Measurements from ENCODE around the gene C1QL1. TPM values are rescaled to one million over a fixed set of nuclear protein-coding genes. Genes with fewer than 3 reads are reported as not detected.
A peak's percentile ranks its signal among the peaks of the same experiment; 100 is the strongest.

The C1QL1 gene
- total and polyA plus RNA-seq, 2 experiments from 2014 or later: 0.14 to 0.86 TPM

DNA sequence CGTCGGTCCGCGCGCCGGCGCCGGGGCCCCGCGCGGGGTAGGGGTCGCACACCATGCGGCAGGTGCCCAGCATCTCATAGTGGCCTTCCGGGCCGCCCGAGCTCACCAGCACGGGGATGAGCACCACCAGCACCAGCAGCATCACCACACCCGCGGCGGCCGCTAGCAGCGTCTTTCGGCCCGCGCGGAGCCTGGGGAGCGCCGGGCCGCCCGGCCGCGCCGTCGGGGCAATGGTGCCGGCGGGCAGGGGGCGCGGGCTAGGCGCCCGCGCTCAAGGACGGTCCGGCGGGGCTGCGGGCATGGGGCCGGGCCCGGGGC is 237 bp downstream of the C1QL1 start:
- TF ChIP-seq EZH2 (IDR thresholded peaks at IDR 0.05; ENCODE audit: insufficient read depth, poor library complexity, severe bottlenecking): no peak
- no peak for TF ChIP-seq EZH2phosphoT487 (IDR thresholded peaks at IDR 0.05; ENCODE audit: insufficient read depth, low read depth)
- H3K4me2 ChIP-seq (ENCODE audit: unreplicated experiment): no peak overlapping the region
- H3F3A ChIP-seq (ENCODE audit: insufficient read depth): peaks cover 14% of the 10 kb centered on the region; the same call in 1 of the 2 replicates
- H3K36me3 ChIP-seq (ENCODE audit: low read depth): no peaks in the 10 kb centered on the region
- H3K9me2 ChIP-seq (ENCODE audit: insufficient read depth): no peaks in the 10 kb centered on the region
- H3K9me3 ChIP-seq (ENCODE audit: low read depth): no peaks in the 10 kb centered on the region
- no peak for DNase-seq
- no peak overlapping the region for H2AFZ ChIP-seq
- no peaks in the 10 kb centered on the region for H4K20me1 ChIP-seq (ENCODE audit: insufficient read depth)
- peaks cover 24% of the 10 kb centered on the region for H3K27me3 ChIP-seq (replicated peaks; ENCODE audit: insufficient read depth)
- no peak overlapping the region for H3K27ac ChIP-seq
- no peak overlapping the region for H3K9ac ChIP-seq
- H3K4me3 ChIP-seq: no peak overlapping the region
- H3K4me1 ChIP-seq (ENCODE audit: insufficient read depth): peaks cover 12% of the 10 kb centered on the region
- in situ Hi-C loops (cut with MboI): no loop called here
- WGBS, 2 experiments (ENCODE audit: low coverage in 1 of 2, low lambda C conversion rate in 2 of 2, missing lambda C conversion rate in 2 of 2): 6 to 9% methylated on average over 10 to 33 of the region's 47 CpGs
- H3K79me2 ChIP-seq (ENCODE audit: insufficient read depth): no peaks in the 10 kb centered on the region

DNA sequence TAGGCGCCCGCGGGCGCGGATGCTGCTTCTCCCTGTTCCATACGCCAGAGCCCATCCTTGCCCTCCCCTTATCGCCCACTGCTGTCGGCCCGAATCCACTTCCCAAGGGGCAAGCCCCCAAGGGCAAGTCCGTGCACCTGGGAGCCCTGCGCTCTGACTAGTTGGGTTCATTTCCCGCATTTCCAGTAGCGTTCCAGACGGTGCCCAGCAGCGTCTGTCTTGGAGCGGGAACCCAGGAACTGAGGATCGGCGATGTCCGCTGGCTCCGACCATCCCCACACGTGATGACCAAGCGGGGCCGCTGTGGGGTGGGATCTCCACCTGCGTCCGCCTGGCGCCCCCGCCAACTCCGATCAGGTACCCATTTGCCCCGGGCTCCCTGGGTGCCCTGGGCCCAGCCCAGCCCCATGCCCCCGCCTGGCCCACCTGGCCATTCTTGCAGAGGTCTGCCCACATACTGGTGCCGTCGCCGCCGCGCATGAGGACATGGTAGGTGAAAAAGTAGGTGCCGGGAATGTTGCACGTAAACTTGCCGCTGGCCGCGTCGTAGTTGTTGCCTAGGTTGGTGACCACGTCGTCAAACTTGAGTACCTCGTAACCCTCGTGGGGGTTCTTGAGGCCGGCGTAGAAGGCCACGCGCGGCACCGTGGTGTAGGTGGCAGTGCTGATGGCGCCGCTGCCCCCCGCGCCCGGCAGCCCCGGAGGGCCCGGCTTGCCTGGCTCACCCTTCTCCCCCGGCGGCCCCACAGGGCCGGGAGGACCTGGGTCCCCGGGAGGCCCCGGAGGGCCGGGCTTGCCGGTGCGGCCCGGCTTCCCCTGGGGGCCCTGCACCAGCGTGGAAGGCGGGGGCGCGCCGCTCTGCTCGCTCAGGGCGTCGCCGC is 837 bp downstream of the C1QL1 start:
- Histone ChIP-seq H2AFZ (no peak overlapping the region), H3K9ac (no peak overlapping the region), H3K27ac (no peak overlapping the region), H3K9me2 (ENCODE audit: insufficient read depth) (no peaks in the 10 kb centered on the region), H3K4me2 (ENCODE audit: unreplicated experiment) (no peak overlapping the region), H3K4me1 (ENCODE audit: insufficient read depth) (peaks cover 6% of the 10 kb centered on the region), H3K79me2 (ENCODE audit: insufficient read depth) (no peaks in the 10 kb centered on the region), H3K27me3 (replicated peaks; ENCODE audit: insufficient read depth) (peaks cover 24% of the 10 kb centered on the region), H3K36me3 (ENCODE audit: low read depth) (no peaks in the 10 kb centered on the region), H4K20me1 (ENCODE audit: insufficient read depth) (no peaks in the 10 kb centered on the region), H3F3A (ENCODE audit: insufficient read depth) (0 out of 2 replicates have a peak, but pooled peaks cover 8% of the 10 kb centered on the region), H3K4me3 (no peak overlapping the region), H3K9me3 (ENCODE audit: low read depth) (no peaks in the 10 kb centered on the region)
- in situ Hi-C loops (cut with MboI): no loop called here
- DNase-seq: no peak
- TF ChIP-seq EZH2phosphoT487 (IDR thresholded peaks at IDR 0.05; ENCODE audit: insufficient read depth, low read depth): 0 out of 2 replicates have a peak, but pooled peaks have one; percentile 46
- TF ChIP-seq EZH2 (IDR thresholded peaks at IDR 0.05; ENCODE audit: insufficient read depth, poor library complexity, severe bottlenecking): peak; percentile 67
- whole genome bisulfite sequencing, 2 experiments (ENCODE audit: low coverage in 1 of 2, low lambda C conversion rate in 2 of 2, missing lambda C conversion rate in 2 of 2): 5 to 11% methylated on average over 52 to 59 of the region's 76 CpGs

DNA sequence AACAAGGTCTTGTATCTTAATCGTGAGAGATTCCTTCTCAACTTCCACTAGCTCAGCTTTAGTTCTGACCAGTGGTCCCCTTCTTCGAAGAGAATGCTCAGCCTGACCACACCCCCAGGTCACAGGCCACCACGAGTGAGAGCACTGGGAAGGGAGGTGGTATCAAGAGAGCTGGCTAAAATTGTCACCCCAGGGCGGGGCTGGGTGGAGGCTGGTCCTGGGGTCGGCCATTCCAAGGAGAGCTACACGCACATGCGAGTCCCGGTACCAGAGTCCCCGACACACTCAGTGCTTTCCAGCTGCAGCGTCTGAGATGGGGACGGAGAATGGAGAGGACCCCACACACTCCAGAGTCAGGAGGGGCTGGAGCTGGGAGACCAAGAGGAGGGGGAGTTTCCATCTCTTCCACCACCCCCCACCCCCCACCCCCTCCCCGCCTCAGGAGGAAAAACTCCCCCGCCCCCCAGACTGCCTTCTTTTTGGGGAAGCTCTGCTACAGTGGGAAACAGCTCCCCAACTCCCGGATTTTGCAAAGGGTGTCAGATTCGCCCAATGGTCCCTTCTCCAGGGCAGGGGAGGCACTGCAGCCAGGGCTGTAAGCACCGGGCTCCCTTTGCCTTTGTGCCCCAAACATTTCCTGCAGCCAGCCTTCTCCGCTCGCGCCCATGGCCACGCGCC is 1.6 kb downstream of the C1QL1 start:
- H3K27me3 ChIP-seq (replicated peaks; ENCODE audit: insufficient read depth): peaks cover 24% of the 10 kb centered on the region
- H2AFZ ChIP-seq: no peak overlapping the region
- no peak overlapping the region for H3K27ac ChIP-seq
- H3K9me3 ChIP-seq (ENCODE audit: low read depth): no peaks in the 10 kb centered on the region
- no peak for DNase-seq
- H3F3A ChIP-seq (ENCODE audit: insufficient read depth): 0 out of 2 replicates have a peak, but pooled peaks cover 7% of the 10 kb centered on the region
- TF ChIP-seq EZH2phosphoT487 (IDR thresholded peaks at IDR 0.05; ENCODE audit: insufficient read depth, low read depth) (no peak), EZH2 (IDR thresholded peaks at IDR 0.05; ENCODE audit: insufficient read depth, poor library complexity, severe bottlenecking) (no peak)
- no peak overlapping the region for H3K4me2 ChIP-seq (ENCODE audit: unreplicated experiment)
- no peaks in the 10 kb centered on the region for H3K36me3 ChIP-seq (ENCODE audit: low read depth)
- no peaks in the 10 kb centered on the region for H3K4me1 ChIP-seq (ENCODE audit: insufficient read depth)
- no peak overlapping the region for H3K9ac ChIP-seq
- in situ Hi-C loops (cut with MboI): no loop called here
- H3K4me3 ChIP-seq: no peak overlapping the region
- no peaks in the 10 kb centered on the region for H3K79me2 ChIP-seq (ENCODE audit: insufficient read depth)
- H4K20me1 ChIP-seq (ENCODE audit: insufficient read depth): no peaks in the 10 kb centered on the region
- 24 to 26% methylated on average over 19 to 21 of the region's 21 CpGs for WGBS, 2 experiments (ENCODE audit: low coverage in 1 of 2, low lambda C conversion rate in 2 of 2, missing lambda C conversion rate in 2 of 2)
- H3K9me2 ChIP-seq (ENCODE audit: insufficient read depth): no peaks in the 10 kb centered on the region

DNA sequence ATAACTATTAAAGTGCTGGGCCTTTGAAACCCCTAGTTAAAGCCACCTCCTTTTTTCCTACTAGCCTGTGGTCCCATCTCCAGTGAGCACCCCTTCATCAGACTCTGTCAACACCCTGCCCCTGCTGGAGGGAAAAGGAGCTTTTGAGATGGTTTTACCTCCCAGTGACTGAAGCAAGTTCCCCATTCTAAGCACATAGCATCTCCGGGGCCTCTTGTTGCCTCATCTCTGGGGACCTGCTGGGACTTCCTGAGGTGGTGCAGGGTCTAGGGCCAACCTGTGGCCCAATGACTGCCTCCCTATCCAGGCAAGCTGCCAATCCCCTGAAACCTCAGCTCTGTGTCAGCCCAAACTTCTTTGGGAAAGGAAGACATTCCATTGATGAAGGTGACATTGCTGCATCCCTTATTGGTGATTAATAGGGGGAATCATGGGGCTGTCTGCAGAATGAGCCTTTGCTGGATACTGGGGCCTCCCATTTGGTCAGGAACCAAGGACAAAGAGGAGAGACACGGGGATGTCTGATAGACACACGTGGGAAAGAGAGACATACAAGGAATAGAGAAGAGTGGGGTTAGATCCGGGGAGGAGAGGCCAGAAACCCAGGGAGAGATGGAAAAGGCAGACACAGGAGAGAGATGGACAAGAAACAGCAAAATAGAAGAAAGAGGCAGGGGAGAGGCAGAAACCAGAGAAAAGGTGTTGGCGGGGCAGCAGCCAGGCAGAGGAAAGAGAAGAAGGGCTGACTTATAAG is 2.4 kb downstream of the C1QL1 start:
- no peak for TF ChIP-seq EZH2phosphoT487 (IDR thresholded peaks at IDR 0.05; ENCODE audit: insufficient read depth, low read depth)
- TF ChIP-seq EZH2 (IDR thresholded peaks at IDR 0.05; ENCODE audit: insufficient read depth, poor library complexity, severe bottlenecking): no peak
- Histone ChIP-seq H3K9me3 (ENCODE audit: low read depth) (no peaks in the 10 kb centered on the region), H2AFZ (no peak overlapping the region), H3F3A (ENCODE audit: insufficient read depth) (0 out of 2 replicates have a peak, but pooled peaks cover 1% of the 10 kb centered on the region), H3K4me1 (ENCODE audit: insufficient read depth) (no peaks in the 10 kb centered on the region), H3K27ac (no peak overlapping the region), H3K4me3 (no peak overlapping the region), H3K4me2 (ENCODE audit: unreplicated experiment) (no peak overlapping the region), H3K9me2 (ENCODE audit: insufficient read depth) (no peaks in the 10 kb centered on the region), H4K20me1 (ENCODE audit: insufficient read depth) (no peaks in the 10 kb centered on the region), H3K36me3 (ENCODE audit: low read depth) (no peaks in the 10 kb centered on the region), H3K79me2 (ENCODE audit: insufficient read depth) (no peaks in the 10 kb centered on the region), H3K27me3 (replicated peaks; ENCODE audit: insufficient read depth) (peaks cover 24% of the 10 kb centered on the region), H3K9ac (no peak overlapping the region)
- DNase-seq: no peak
- in situ Hi-C loops (cut with MboI): no loop called here
- WGBS, 2 experiments (ENCODE audit: low coverage in 1 of 2, low lambda C conversion rate in 2 of 2, missing lambda C conversion rate in 2 of 2): 49 to 57% methylated on average over 5 of the region's 5 CpGs
